Mucosa of stomach (tissue), 1 donor: ENCODE results near the gene SSH3.
A peak's percentile ranks its signal among the peaks of the same experiment; 100 is the strongest.

ENCODE experiments used
- H3K27me3 ChIP-seq: one replicate; pipeline ENCODE4 v1.7.0; 2013; ENCODE audit warnings: mild to moderate bottlenecking, low read length; ENCODE audit not compliant: control insufficient read depth, insufficient read depth
- H3K36me3 ChIP-seq: one replicate; pipeline ENCODE4 v1.7.0; 2013; ENCODE audit warnings: low read length; ENCODE audit not compliant: control insufficient read depth, insufficient read depth
- H3K4me1 ChIP-seq: one replicate; pipeline ENCODE4 v1.7.0; 2013; ENCODE audit warnings: mild to moderate bottlenecking, low read length; ENCODE audit not compliant: control insufficient read depth, insufficient read depth
- H3K4me3 ChIP-seq: one replicate; pipeline ENCODE4 v1.7.0; 2013; ENCODE audit warnings: low read length
- H3K9ac ChIP-seq: one replicate; pipeline ENCODE4 v1.7.0; 2013; ENCODE audit warnings: mild to moderate bottlenecking, low read length, moderate library complexity
- H3K9me3 ChIP-seq: one replicate; pipeline ENCODE4 v1.7.0; 2013; ENCODE audit warnings: mild to moderate bottlenecking, low read length, moderate library complexity; ENCODE audit not compliant: control insufficient read depth
- donor health status: Pancreatic carcinoma.

The SSH3 gene

GRCh38 chr11:67354075-67355022, 51.0 kb downstream of the SSH3 start:
- Histone ChIP-seq H3K4me3 (peak overlapping the region; percentile 77), H3K9ac (peak overlapping the region; percentile 98), H3K27me3 (no peaks in the 10 kb centered on the region), H3K36me3 (no peaks in the 10 kb centered on the region), H3K9me3 (no peaks in the 10 kb centered on the region), H3K4me1 (peaks cover 70% of the 10 kb centered on the region)

GRCh38 chr11:67355023-67355793, 51.9 kb downstream of the SSH3 start:
- H3K4me1 ChIP-seq: peaks cover 65% of the 10 kb centered on the region
- H3K9ac ChIP-seq: peak overlapping the region; percentile 98
- H3K4me3 ChIP-seq: peak overlapping the region; percentile 17
- H3K9me3 ChIP-seq: no peaks in the 10 kb centered on the region
- no peaks in the 10 kb centered on the region for H3K36me3 ChIP-seq
- H3K27me3 ChIP-seq: no peaks in the 10 kb centered on the region

GRCh38 chr11:67355794-67356386, 52.6 kb downstream of the SSH3 start:
- Histone ChIP-seq H3K4me1 (peaks cover 63% of the 10 kb centered on the region), H3K9ac (peak overlapping the region; percentile 98), H3K9me3 (no peaks in the 10 kb centered on the region), H3K4me3 (peak overlapping the region; percentile 17), H3K36me3 (no peaks in the 10 kb centered on the region), H3K27me3 (no peaks in the 10 kb centered on the region)

GRCh38 chr11:67356387-67356863, 53.1 kb downstream of the SSH3 start:
- Histone ChIP-seq H3K4me3 (peak overlapping the region; percentile 17), H3K27me3 (no peaks in the 10 kb centered on the region), H3K4me1 (peaks cover 58% of the 10 kb centered on the region), H3K36me3 (no peaks in the 10 kb centered on the region), H3K9ac (peak overlapping the region; percentile 98), H3K9me3 (no peaks in the 10 kb centered on the region)

GRCh38 chr11:67356864-67357561, 53.7 kb downstream of the SSH3 start:
- Histone ChIP-seq H3K27me3 (no peaks in the 10 kb centered on the region), H3K36me3 (no peaks in the 10 kb centered on the region), H3K4me3 (peak overlapping the region; percentile 17), H3K4me1 (peaks cover 52% of the 10 kb centered on the region), H3K9me3 (no peaks in the 10 kb centered on the region), H3K9ac (peak overlapping the region; percentile 98)

GRCh38 chr11:67357831-67358670, 54.7 kb downstream of the SSH3 start:
- Histone ChIP-seq H3K9ac (no peak overlapping the region), H3K4me1 (peaks cover 45% of the 10 kb centered on the region), H3K4me3 (no peak overlapping the region), H3K36me3 (no peaks in the 10 kb centered on the region), H3K9me3 (no peaks in the 10 kb centered on the region), H3K27me3 (no peaks in the 10 kb centered on the region)
